ENCODE data around the gene RAB27B. TPM values are rescaled to one million over a fixed set of nuclear protein-coding genes. Genes with fewer than 3 reads are reported as not detected.

The RAB27B gene
- total RNA-seq, 1 experiment from 2014 or later = 0.87 TPM

- no peak for TF ChIP-seq AR (CRISPR knock-in tag; IDR thresholded peaks at IDR 0.05)
- no peak for TF ChIP-seq E2F1 (CRISPR knock-in tag; IDR thresholded peaks at IDR 0.05)
- no peak for TF ChIP-seq GABPB1 (CRISPR knock-in tag; IDR thresholded peaks at IDR 0.05)
- TF ChIP-seq ZNF671 (CRISPR knock-in tag; IDR thresholded peaks at IDR 0.05) = no peak
- TF ChIP-seq ZNF423 (CRISPR knock-in tag; IDR thresholded peaks at IDR 0.05) = no peak
- no peak for TF ChIP-seq E2F4 (CRISPR knock-in tag; IDR thresholded peaks at IDR 0.05; ENCODE audit: borderline replicate concordance, low read depth)
- no peak for TF ChIP-seq MAX (CRISPR knock-in tag; IDR thresholded peaks at IDR 0.05)
- no peak for TF ChIP-seq ATF3 (CRISPR knock-in tag; conservative IDR thresholded peaks at IDR 0.05)
- no peak for TF ChIP-seq FOXK1 (CRISPR knock-in tag; IDR thresholded peaks at IDR 0.05)
Measured at GRCh38 chr18:54900290-54900689, 72.0 kb downstream of the RAB27B start (continued).

GRCh38 chr18:54904581-54904980 is 76.3 kb downstream of the RAB27B start:
- TF ChIP-seq SMAD4 (CRISPR knock-in tag; IDR thresholded peaks at IDR 0.05) (no peak), IRF2 (CRISPR knock-in tag; IDR thresholded peaks at IDR 0.05; ENCODE audit: borderline replicate concordance, low read depth) (no peak), CDX4 (CRISPR knock-in tag; IDR thresholded peaks at IDR 0.05; ENCODE audit: borderline replicate concordance) (no peak), ELF4 (CRISPR knock-in tag; IDR thresholded peaks at IDR 0.05; ENCODE audit: low read depth) (no peak), AR (CRISPR knock-in tag; IDR thresholded peaks at IDR 0.05) (no peak), JAZF1 (CRISPR knock-in tag; IDR thresholded peaks at IDR 0.05) (no peak), MXD4 (CRISPR knock-in tag; IDR thresholded peaks at IDR 0.05; ENCODE audit: borderline replicate concordance) (no peak)
- Mint-ChIP-seq H3K27me3 (ENCODE audit: low read depth) (no peaks in the 10 kb centered on the region), H3K27ac (no peak overlapping the region)

More at GRCh38 chr18:54904581-54904980, 76.3 kb downstream of the RAB27B start:
- Mint-ChIP-seq H3K9me3 (peaks cover 3% of the 10 kb centered on the region; the same call in 1 of the 2 replicates), H3K36me3 (no peaks in the 10 kb centered on the region), H3K4me1 (peaks cover 8% of the 10 kb centered on the region), H3K4me3 (no peak overlapping the region)
- ChIA-PET POLR2A (no interaction called here), CTCF (no interaction called here)
- ATAC-seq (no peak), DNase-seq (ENCODE audit: low spot score) (no peak)

All from WTC11 (cell line).